Loucy (cell line): ENCODE measurements around the gene TNFSF4.

Source experiments
- CTCF ChIP-seq: fragments of 200-600 bp; sonication (generic); conservative IDR thresholded peaks from 2 replicates; pipeline ENCODE4 v1.5.1; 2014; ENCODE audit warnings: mild to moderate bottlenecking, antibody characterized with exemption, low read length
- EZH2phosphoT487 ChIP-seq: fragments of 200-600 bp; IDR thresholded peaks from 2 replicates; pipeline ENCODE4 v1.6.1; 2018; ENCODE audit warnings: antibody characterized with exemption, mild to moderate bottlenecking, moderate library complexity, borderline replicate concordance

GRCh38 chr1:173220157-173220556, 13.0 kb upstream of the TNFSF4 start:
- TF ChIP-seq CTCF (no peak), EZH2phosphoT487 (no peak)
